ENCODE results near the gene ZNF221.

ZNF221 gene

DNA sequence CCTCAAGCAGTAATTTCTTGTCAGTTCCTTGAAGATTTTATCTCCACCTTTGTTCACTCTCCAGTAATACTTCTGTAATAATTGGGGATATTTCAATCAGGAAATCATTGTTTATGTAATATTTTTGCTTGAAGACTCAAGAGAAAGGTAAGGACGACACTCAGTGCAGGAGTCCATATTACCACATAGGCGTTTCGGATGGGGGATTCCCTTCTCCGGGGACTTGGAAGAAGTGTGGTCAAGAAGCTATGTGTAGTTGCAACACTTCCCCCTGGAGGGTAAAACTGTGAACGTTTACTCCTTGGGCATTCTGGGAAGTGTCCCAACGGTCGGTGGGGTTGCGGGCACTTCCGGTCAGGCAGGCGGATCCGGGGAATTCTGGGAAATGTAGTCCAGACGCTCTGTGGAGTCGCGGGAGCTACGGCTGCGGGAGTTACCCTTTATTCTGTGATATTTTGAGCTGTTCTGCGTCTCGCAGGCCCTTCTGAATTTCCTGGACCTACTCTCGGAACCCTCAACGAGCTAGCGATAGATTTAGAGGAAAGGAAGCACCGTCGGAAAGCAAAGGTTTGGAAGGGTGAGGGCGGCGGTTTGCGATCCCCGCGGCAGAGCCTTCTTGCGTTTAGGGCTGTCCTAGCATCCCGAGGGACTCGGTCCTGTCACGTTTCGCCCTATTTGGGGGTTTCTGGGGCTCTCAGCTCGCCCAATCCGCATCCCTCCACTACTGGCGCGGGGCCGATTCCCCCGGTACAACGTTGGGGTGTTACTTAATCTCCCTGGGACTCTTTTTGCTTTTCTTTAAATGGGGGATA lies at the start of gene ZNF221:
Gene ZNF221, plus strand, starts transcription at position 395 of the 812 bp plus-strand sequence. CDS start 11,499 bp downstream, outside the sequence.
- H3K27ac ChIP-seq: peak within 1 kb of the TSS; percentile 53
- TF ChIP-seq, protein P1, sequence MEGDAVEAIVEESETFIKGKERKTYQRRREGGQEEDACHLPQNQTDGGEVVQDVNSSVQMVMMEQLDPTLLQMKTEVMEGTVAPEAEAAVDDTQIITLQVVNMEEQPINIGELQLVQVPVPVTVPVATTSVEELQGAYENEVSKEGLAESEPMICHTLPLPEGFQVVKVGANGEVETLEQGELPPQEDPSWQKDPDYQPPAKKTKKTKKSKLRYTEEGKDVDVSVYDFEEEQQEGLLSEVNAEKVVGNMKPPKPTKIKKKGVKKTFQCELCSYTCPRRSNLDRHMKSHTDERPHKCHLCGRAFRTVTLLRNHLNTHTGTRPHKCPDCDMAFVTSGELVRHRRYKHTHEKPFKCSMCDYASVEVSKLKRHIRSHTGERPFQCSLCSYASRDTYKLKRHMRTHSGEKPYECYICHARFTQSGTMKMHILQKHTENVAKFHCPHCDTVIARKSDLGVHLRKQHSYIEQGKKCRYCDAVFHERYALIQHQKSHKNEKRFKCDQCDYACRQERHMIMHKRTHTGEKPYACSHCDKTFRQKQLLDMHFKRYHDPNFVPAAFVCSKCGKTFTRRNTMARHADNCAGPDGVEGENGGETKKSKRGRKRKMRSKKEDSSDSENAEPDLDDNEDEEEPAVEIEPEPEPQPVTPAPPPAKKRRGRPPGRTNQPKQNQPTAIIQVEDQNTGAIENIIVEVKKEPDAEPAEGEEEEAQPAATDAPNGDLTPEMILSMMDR (IDR thresholded peaks at IDR 0.05): peak; percentile 64
- TF ChIP-seq ZFX (IDR thresholded peaks at IDR 0.05; ENCODE audit: borderline replicate concordance): no peak

DNA sequence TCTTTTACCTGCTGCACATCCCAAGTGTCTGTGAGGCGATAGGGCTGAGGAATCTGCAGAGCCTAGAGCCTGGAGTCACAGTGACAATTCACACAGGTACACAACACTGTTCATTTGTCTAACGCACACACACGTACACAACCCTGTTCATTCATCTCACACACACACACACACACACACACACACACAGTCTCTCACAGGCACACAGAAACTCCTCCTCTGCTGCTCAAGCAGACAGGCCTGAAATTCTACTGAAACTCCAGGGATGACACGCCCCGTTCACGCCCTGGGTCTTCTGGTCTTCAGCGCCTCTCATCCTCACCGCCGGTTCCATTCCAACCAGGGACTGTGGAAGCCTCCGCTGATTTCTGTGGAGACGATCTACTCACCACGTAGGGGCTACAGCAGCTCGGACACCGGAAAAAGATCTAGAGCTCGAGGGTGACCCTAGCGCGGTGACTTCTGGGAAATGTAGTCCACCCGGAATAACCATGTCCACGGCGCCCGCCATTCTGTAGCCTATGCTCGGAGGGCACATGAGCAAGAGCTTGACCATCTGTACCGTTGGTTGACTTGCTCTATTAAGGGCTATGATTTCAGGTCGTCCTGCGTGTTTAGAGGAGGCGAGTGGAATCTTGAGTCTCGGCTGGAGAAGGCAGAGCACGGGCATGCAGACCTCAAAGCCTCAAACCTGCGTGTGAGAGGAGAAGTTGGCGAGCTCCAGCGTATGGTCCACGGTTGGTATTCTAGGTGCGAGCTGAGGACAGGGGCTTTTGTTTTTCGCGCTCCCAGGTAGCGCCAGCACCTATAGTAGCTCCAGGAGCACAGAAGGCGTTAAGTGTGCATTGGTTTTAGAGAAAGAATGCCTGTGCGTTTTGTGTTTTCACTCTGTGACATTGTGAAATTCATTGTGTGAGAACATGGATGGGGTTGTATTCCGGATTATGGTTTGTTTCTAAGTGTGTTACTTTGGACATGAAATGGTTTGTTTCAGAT lies 49.3 kb upstream of the ZNF221 start:
- peak overlapping the region; percentile 27; the same call in 1 of the 2 replicates for H3K27ac ChIP-seq
- TF ChIP-seq ZFX (IDR thresholded peaks at IDR 0.05; ENCODE audit: borderline replicate concordance): no peak
- TF ChIP-seq, protein P1 (IDR thresholded peaks at IDR 0.05): no peak

DNA sequence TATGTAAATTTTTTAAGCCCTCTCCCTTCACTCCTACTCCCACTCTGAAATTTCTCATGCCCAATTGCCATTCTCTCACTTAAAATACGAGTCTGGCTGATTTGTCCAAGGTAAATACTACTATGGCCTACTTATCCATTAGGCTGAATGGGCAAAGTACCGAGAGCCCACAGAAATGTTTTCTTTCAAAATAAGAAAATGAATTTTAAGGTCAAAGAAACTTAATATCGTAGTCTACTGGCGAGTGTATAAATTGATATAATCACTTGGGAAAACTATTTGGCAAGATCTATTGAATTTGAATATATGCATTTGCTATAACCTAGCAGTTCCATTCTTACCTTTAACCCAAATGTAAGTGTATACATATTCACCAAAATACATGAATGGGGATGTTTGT lies 48.6 kb upstream of the ZNF221 start:
- no peak for TF ChIP-seq ZFX (IDR thresholded peaks at IDR 0.05; ENCODE audit: borderline replicate concordance)
- TF ChIP-seq, protein P1 (IDR thresholded peaks at IDR 0.05): no peak

DNA sequence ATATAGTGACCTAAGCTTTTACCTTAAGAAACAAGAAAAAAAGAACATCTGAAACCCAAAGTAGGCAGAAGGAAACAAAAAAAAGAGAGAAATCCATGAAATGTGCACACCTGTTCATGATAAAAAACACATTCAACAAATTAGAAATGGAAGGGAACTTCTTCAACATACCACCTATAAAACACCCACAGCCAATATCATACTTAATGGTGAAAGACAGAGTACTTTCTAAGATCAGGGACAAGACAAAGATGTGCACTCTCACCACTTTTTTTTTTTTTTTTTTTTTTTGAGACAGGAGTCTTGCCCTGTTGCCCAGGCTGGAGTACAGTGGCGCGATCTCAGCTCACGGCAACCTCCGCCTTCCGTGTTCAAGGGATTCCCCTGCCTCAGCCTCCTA lies 45.1 kb upstream of the ZNF221 start:
- no peak for TF ChIP-seq ZFX (IDR thresholded peaks at IDR 0.05; ENCODE audit: borderline replicate concordance)
- TF ChIP-seq, protein P1 (IDR thresholded peaks at IDR 0.05): no peak

More for the DNA sequence above, 48.6 kb upstream of the ZNF221 start:
- no peak overlapping the region for H3K27ac ChIP-seq

DNA sequence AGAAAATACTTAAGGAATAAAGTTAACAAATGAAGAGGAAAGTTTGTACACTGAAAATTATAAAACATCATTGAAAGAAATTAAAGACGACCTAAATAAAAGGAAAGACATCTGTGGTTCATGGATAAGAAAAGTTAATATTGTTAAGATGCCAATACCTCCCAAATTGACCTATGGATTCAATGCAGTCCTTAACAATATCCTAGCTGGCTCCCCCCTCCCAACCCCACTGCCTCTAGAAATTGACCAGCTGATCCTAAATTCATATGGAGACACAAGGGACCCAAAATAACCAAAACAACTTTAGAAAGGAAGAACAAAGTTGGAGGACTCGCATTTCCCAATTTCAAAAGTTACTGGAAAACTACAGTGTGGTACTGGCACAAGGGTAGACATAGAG lies 44.3 kb upstream of the ZNF221 start:
- H3K27ac ChIP-seq: no peak overlapping the region
- TF ChIP-seq ZFX (IDR thresholded peaks at IDR 0.05; ENCODE audit: borderline replicate concordance): no peak
- TF ChIP-seq, protein P1 (IDR thresholded peaks at IDR 0.05): no peak

More for the DNA sequence above, 45.1 kb upstream of the ZNF221 start:
- H3K27ac ChIP-seq: no peak overlapping the region

DNA sequence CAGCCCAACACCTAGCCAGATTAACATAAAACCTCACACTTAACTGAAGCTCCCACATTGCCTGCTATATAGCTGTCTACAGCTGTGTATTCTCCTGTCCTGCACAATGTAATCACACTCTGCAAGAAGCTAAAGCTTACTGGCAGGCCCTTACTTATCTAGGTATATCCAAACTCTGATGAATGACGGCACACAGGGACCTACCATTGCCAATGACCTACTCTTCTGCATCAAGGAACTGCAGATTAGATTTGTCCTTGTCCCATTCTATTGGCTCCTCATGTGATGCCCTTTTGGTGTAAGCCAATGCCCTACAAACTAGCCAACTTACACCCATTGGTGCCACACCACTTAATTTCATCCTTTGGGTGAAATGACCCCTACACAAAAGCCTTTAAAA lies 42.4 kb upstream of the ZNF221 start:
- no peak for TF ChIP-seq ZFX (IDR thresholded peaks at IDR 0.05; ENCODE audit: borderline replicate concordance)
- TF ChIP-seq, protein P1 (IDR thresholded peaks at IDR 0.05): no peak
- no peak overlapping the region for H3K27ac ChIP-seq
